ENCODE results near the gene FYB2.

DNA sequence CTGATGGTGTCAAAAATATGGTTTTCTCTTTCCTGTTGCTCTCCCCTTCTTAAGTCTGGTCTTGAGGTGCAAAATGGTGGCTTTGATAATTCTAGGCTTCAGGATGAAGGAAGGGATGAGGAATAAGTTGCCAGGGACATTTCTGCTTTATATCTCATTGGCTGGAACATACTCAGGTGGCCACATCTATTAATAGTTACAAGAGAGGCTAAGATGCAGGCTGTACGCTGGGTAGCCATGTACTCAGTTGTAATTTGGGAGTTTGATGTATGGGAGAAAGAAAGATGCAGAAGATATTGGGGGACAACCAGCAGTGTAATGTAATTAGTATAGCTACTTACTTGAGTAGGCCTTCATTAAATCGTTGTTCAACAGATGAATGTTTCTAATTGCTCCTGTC lies 148.9 kb downstream of the FYB2 start:
- no peak for TF ChIP-seq POLR2A (IDR thresholded peaks at IDR 0.05)
- TF ChIP-seq, protein P1, sequence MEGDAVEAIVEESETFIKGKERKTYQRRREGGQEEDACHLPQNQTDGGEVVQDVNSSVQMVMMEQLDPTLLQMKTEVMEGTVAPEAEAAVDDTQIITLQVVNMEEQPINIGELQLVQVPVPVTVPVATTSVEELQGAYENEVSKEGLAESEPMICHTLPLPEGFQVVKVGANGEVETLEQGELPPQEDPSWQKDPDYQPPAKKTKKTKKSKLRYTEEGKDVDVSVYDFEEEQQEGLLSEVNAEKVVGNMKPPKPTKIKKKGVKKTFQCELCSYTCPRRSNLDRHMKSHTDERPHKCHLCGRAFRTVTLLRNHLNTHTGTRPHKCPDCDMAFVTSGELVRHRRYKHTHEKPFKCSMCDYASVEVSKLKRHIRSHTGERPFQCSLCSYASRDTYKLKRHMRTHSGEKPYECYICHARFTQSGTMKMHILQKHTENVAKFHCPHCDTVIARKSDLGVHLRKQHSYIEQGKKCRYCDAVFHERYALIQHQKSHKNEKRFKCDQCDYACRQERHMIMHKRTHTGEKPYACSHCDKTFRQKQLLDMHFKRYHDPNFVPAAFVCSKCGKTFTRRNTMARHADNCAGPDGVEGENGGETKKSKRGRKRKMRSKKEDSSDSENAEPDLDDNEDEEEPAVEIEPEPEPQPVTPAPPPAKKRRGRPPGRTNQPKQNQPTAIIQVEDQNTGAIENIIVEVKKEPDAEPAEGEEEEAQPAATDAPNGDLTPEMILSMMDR (IDR thresholded peaks at IDR 0.05), result no peak

Data from esophagus squamous epithelium (tissue), 4 donors.